ENCODE results near the gene PRKCZ. TPM values are rescaled to one million over a fixed set of nuclear protein-coding genes. Genes with fewer than 3 reads are reported as not detected.
A peak's percentile ranks its signal among the peaks of the same experiment; 100 is the strongest.

The PRKCZ gene
- total and polyA plus RNA-seq, 5 donors from 2014 or later = 11.0 to 42.7 (median 13.6) TPM

GRCh38 chr1:2044510-2045319 is 5.5 kb upstream of the PRKCZ start:
- H3K36me3 Mint-ChIP-seq = no peaks in the 10 kb centered on the region
- no peak overlapping the region for H3K27ac Mint-ChIP-seq
- no peaks in the 10 kb centered on the region for H3K9me3 Mint-ChIP-seq
- H3K27me3 Mint-ChIP-seq = peaks cover 5% of the 10 kb centered on the region
- Histone ChIP-seq H3K4me3 (ENCODE audit: low read depth, low read length) (no peak overlapping the region), H3K27ac (ENCODE audit: insufficient read depth, low read length, poor library complexity, severe bottlenecking) (no peak overlapping the region), H3K9me3 (ENCODE audit: control insufficient read depth in 2 of 2, low read length in 2 of 2) (no peaks in the 10 kb centered on the region), H3K27me3 (ENCODE audit: control insufficient read depth, insufficient read depth, low read length) (no peaks in the 10 kb centered on the region), H3K36me3 (ENCODE audit: control insufficient read depth, insufficient read depth, low read length) (no peaks in the 10 kb centered on the region), H3K4me1 (ENCODE audit: control insufficient read depth, insufficient read depth, low read length, poor library complexity, severe bottlenecking) (peaks cover 21% of the 10 kb centered on the region)
- H3K4me1 Mint-ChIP-seq = peaks cover 0 to 25% (median 9%) of the 10 kb centered on the region in 4 donors
- ATAC-seq (ENCODE audit: low read depth in 2 of 2) (peak; percentile 77 to 81), DNase-seq (peak; percentile 61 to 79 (median 74))
- peak overlapping the region; percentile 53 to 86 (median 58) for H3K4me3 Mint-ChIP-seq

- H3K27me3 Mint-ChIP-seq = peaks cover 5% of the 10 kb centered on the region
- H3K27ac Mint-ChIP-seq = no peak overlapping the region
- Histone ChIP-seq H3K27ac (ENCODE audit: insufficient read depth, low read length, poor library complexity, severe bottlenecking) (no peak overlapping the region), H3K9me3 (ENCODE audit: control insufficient read depth in 2 of 2, low read length in 2 of 2) (no peaks in the 10 kb centered on the region), H3K4me3 (ENCODE audit: low read depth, low read length) (no peak overlapping the region), H3K27me3 (ENCODE audit: control insufficient read depth, insufficient read depth, low read length) (no peaks in the 10 kb centered on the region), H3K4me1 (ENCODE audit: control insufficient read depth, insufficient read depth, low read length, poor library complexity, severe bottlenecking) (peaks cover 24% of the 10 kb centered on the region), H3K36me3 (ENCODE audit: control insufficient read depth, insufficient read depth, low read length) (no peaks in the 10 kb centered on the region)
- no peaks in the 10 kb centered on the region for H3K9me3 Mint-ChIP-seq
- ATAC-seq (ENCODE audit: low read depth in 2 of 2) = no peak
- no peak for DNase-seq
- H3K4me1 Mint-ChIP-seq = peaks cover 0 to 25% (median 9%) of the 10 kb centered on the region in 4 donors
- H3K4me3 Mint-ChIP-seq = peak overlapping the region; percentile 53 to 86 (median 55)
- H3K36me3 Mint-ChIP-seq = no peaks in the 10 kb centered on the region
Measured at GRCh38 chr1:2045468-2046173, 4.6 kb upstream of the PRKCZ start.

- H3K27ac Mint-ChIP-seq = no peak overlapping the region
- DNase-seq = peak in 2 of 3 donors; percentile 21 to 24
- H3K27me3 Mint-ChIP-seq = peaks cover 5% of the 10 kb centered on the region
- Histone ChIP-seq H3K4me1 (ENCODE audit: control insufficient read depth, insufficient read depth, low read length, poor library complexity, severe bottlenecking) (peaks cover 31% of the 10 kb centered on the region), H3K36me3 (ENCODE audit: control insufficient read depth, insufficient read depth, low read length) (no peaks in the 10 kb centered on the region), H3K27ac (ENCODE audit: insufficient read depth, low read length, poor library complexity, severe bottlenecking) (no peak overlapping the region), H3K27me3 (ENCODE audit: control insufficient read depth, insufficient read depth, low read length) (no peaks in the 10 kb centered on the region), H3K9me3 (ENCODE audit: control insufficient read depth in 2 of 2, low read length in 2 of 2) (no peaks in the 10 kb centered on the region), H3K4me3 (ENCODE audit: low read depth, low read length) (no peak overlapping the region)
- H3K36me3 Mint-ChIP-seq = no peaks in the 10 kb centered on the region
- peak overlapping the region in 2 of 4 donors; percentile 38 to 60 for H3K4me3 Mint-ChIP-seq
- no peak for ATAC-seq (ENCODE audit: low read depth in 2 of 2)
- H3K9me3 Mint-ChIP-seq = no peaks in the 10 kb centered on the region
- H3K4me1 Mint-ChIP-seq = peaks cover 0 to 25% (median 9%) of the 10 kb centered on the region in 4 donors
Measured at GRCh38 chr1:2046174-2046917, 3.9 kb upstream of the PRKCZ start.

- ATAC-seq (ENCODE audit: low read depth in 2 of 2) = no peak
- Histone ChIP-seq H3K9me3 (ENCODE audit: control insufficient read depth in 2 of 2, low read length in 2 of 2) (no peaks in the 10 kb centered on the region), H3K27ac (ENCODE audit: insufficient read depth, low read length, poor library complexity, severe bottlenecking) (no peak overlapping the region), H3K27me3 (ENCODE audit: control insufficient read depth, insufficient read depth, low read length) (no peaks in the 10 kb centered on the region), H3K36me3 (ENCODE audit: control insufficient read depth, insufficient read depth, low read length) (no peaks in the 10 kb centered on the region), H3K4me1 (ENCODE audit: control insufficient read depth, insufficient read depth, low read length, poor library complexity, severe bottlenecking) (peaks cover 33% of the 10 kb centered on the region), H3K4me3 (ENCODE audit: low read depth, low read length) (no peak overlapping the region)
- no peak overlapping the region for H3K27ac Mint-ChIP-seq
- no peaks in the 10 kb centered on the region for H3K36me3 Mint-ChIP-seq
- H3K4me3 Mint-ChIP-seq = peak overlapping the region in 2 of 4 donors; percentile 43 to 60
- no peak for DNase-seq
- peaks cover 5% of the 10 kb centered on the region for H3K27me3 Mint-ChIP-seq
- H3K9me3 Mint-ChIP-seq = no peaks in the 10 kb centered on the region
- H3K4me1 Mint-ChIP-seq = peaks cover 0 to 25% (median 9%) of the 10 kb centered on the region in 4 donors
Measured at GRCh38 chr1:2046953-2047748, 3.1 kb upstream of the PRKCZ start.

GRCh38 chr1:2047749-2048729 is 2.2 kb upstream of the PRKCZ start:
- H3K27me3 Mint-ChIP-seq = peaks cover 5% of the 10 kb centered on the region
- H3K27ac Mint-ChIP-seq = no peak overlapping the region

GRCh38 chr1:2049225-2049717 is 940 bp upstream of the PRKCZ start:
- no peak for DNase-seq

More at GRCh38 chr1:2047749-2048729, 2.2 kb upstream of the PRKCZ start:
- Mint-ChIP-seq H3K9me3 (no peaks in the 10 kb centered on the region), H3K4me3 (peak overlapping the region; percentile 66 to 92 (median 90)), H3K4me1 (peaks cover 0 to 31% (median 13%) of the 10 kb centered on the region in 4 donors), H3K36me3 (no peaks in the 10 kb centered on the region)
- Histone ChIP-seq H3K9me3 (ENCODE audit: control insufficient read depth in 2 of 2, low read length in 2 of 2) (no peaks in the 10 kb centered on the region), H3K27me3 (ENCODE audit: control insufficient read depth, insufficient read depth, low read length) (no peaks in the 10 kb centered on the region), H3K36me3 (ENCODE audit: control insufficient read depth, insufficient read depth, low read length) (no peaks in the 10 kb centered on the region), H3K4me3 (ENCODE audit: low read depth, low read length) (no peak overlapping the region), H3K27ac (ENCODE audit: insufficient read depth, low read length, poor library complexity, severe bottlenecking) (no peak overlapping the region), H3K4me1 (ENCODE audit: control insufficient read depth, insufficient read depth, low read length, poor library complexity, severe bottlenecking) (peaks cover 36% of the 10 kb centered on the region)
- DNase-seq (no peak), ATAC-seq (ENCODE audit: low read depth in 2 of 2) (no peak)

More at GRCh38 chr1:2049225-2049717, 940 bp upstream of the PRKCZ start:
- H3K27ac Mint-ChIP-seq = peak overlapping the region; percentile 65 to 72 (median 69)
- peaks cover 0 to 28% (median 14%) of the 10 kb centered on the region in 4 donors for H3K4me1 Mint-ChIP-seq
- no peak for ATAC-seq (ENCODE audit: low read depth in 2 of 2)
- Histone ChIP-seq H3K36me3 (ENCODE audit: control insufficient read depth, insufficient read depth, low read length) (no peaks in the 10 kb centered on the region), H3K27me3 (ENCODE audit: control insufficient read depth, insufficient read depth, low read length) (no peaks in the 10 kb centered on the region), H3K4me1 (ENCODE audit: control insufficient read depth, insufficient read depth, low read length, poor library complexity, severe bottlenecking) (peaks cover 36% of the 10 kb centered on the region), H3K9me3 (ENCODE audit: control insufficient read depth in 2 of 2, low read length in 2 of 2) (no peaks in the 10 kb centered on the region), H3K4me3 (ENCODE audit: low read depth, low read length) (no peak overlapping the region), H3K27ac (ENCODE audit: insufficient read depth, low read length, poor library complexity, severe bottlenecking) (no peak overlapping the region)
- no peaks in the 10 kb centered on the region for H3K9me3 Mint-ChIP-seq
- peak overlapping the region; percentile 86 to 92 (median 90) for H3K4me3 Mint-ChIP-seq
- peaks cover 5% of the 10 kb centered on the region for H3K27me3 Mint-ChIP-seq
- H3K36me3 Mint-ChIP-seq = no peaks in the 10 kb centered on the region

All from CD4-positive, CD25-positive, alpha-beta regulatory T cell (primary cell).